Measurements from ENCODE around the gene XRCC4. TPM values are rescaled to one million over a fixed set of nuclear protein-coding genes. Genes with fewer than 3 reads are reported as not detected.

XRCC4 gene
- total RNA-seq, 4 donors from 2014 or later, result 1.8 to 3.5 (median 2.6) TPM

DNA sequence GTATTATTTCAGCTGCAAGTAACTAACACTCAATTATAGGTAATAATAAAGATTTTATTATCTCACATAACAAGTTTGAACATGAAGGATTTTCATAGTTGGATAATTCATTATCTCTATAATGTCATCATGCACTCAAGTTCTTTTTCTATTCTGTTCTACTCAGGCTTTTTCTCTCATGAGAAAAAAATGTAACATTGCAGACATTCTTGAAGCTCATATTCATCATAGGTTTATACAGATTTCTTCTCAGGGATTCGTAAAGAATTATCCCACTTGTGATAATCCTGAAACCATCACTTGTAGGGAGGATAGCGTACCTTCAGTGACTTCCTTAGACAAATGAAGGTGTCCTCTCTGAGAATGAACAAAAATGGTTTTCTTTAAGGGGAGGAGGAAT lies 150.3 kb downstream of the XRCC4 start:
- DNase-seq (no peak), ATAC-seq (no peak)
- H3K36me3 ChIP-seq, result no peaks in the 10 kb centered on the region
- H3K4me1 ChIP-seq, result no peaks in the 10 kb centered on the region
- no peaks in the 10 kb centered on the region for H3K27me3 ChIP-seq
- H3K27ac ChIP-seq, result no peak overlapping the region
- in situ Hi-C loops (cut with MboI; ENCODE audit: low sequenced_read_pairs in 4 of 4), result no loop called here
- H3K9me3 ChIP-seq, result no peaks in the 10 kb centered on the region
- no peak overlapping the region for H3K4me3 ChIP-seq
- TF ChIP-seq, protein P1, sequence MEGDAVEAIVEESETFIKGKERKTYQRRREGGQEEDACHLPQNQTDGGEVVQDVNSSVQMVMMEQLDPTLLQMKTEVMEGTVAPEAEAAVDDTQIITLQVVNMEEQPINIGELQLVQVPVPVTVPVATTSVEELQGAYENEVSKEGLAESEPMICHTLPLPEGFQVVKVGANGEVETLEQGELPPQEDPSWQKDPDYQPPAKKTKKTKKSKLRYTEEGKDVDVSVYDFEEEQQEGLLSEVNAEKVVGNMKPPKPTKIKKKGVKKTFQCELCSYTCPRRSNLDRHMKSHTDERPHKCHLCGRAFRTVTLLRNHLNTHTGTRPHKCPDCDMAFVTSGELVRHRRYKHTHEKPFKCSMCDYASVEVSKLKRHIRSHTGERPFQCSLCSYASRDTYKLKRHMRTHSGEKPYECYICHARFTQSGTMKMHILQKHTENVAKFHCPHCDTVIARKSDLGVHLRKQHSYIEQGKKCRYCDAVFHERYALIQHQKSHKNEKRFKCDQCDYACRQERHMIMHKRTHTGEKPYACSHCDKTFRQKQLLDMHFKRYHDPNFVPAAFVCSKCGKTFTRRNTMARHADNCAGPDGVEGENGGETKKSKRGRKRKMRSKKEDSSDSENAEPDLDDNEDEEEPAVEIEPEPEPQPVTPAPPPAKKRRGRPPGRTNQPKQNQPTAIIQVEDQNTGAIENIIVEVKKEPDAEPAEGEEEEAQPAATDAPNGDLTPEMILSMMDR (IDR thresholded peaks at IDR 0.05 in 4 of 5, conservative IDR thresholded peaks at IDR 0.05 in 1 of 5), result no peak
- intact Hi-C loops (cut with DNase I; ENCODE audit: low total_unique reads), result no loop called here

DNA sequence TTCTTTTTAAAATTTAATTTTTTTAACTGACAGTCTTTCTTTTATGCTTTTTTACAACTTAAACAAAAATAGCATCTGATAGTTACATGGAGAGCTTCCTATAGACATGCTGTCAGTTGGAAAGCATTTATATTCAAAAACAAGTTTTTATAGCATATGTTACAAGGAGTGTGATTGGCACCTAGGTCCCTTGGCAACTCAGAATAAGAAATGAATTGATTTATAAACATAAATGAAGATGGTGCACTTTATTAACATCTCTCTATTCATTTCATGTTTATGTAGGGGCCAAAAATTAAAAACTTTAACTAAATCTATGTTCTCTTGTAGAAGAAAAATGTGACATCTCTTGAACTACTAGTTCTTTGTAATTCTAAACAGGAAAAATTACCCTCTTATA lies 153.2 kb downstream of the XRCC4 start:
- ATAC-seq (no peak), DNase-seq (no peak)
- in situ Hi-C loops (cut with MboI; ENCODE audit: low sequenced_read_pairs in 4 of 4) (no loop called here), intact Hi-C loops (cut with DNase I; ENCODE audit: low total_unique reads) (no loop called here)
- no peak overlapping the region for H3K4me3 ChIP-seq
- TF ChIP-seq, protein P1 (IDR thresholded peaks at IDR 0.05 in 4 of 5, conservative IDR thresholded peaks at IDR 0.05 in 1 of 5), result no peak
- no peak for TF ChIP-seq POLR2A (IDR thresholded peaks at IDR 0.05)
- no peaks in the 10 kb centered on the region for H3K27me3 ChIP-seq
- H3K4me1 ChIP-seq, result no peaks in the 10 kb centered on the region
- H3K27ac ChIP-seq, result no peak overlapping the region
- H3K36me3 ChIP-seq, result no peaks in the 10 kb centered on the region
- no peaks in the 10 kb centered on the region for H3K9me3 ChIP-seq

DNA sequence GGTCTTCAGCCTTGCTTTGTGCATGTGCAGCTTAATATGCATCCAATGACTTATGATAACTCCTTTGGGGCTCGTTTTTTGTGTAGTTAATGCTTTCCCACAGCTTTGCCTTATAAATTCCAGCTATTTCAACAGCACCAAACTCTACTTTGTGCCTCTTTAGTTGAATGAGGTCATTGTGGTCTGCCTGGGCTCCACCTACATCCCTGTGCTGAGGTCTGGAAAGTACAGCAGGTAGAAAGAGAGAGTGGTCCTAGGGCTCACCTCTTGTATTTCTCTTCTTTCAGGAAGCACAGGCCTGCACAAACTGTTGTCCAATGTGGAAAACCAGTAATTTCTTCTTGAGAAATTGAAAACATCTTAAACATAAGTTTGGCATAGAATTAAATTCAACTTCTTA lies 167.2 kb downstream of the XRCC4 start:
- H3K27me3 ChIP-seq, result no peaks in the 10 kb centered on the region
- TF ChIP-seq, protein P1 (IDR thresholded peaks at IDR 0.05 in 4 of 5, conservative IDR thresholded peaks at IDR 0.05 in 1 of 5), result no peak
- no peak for TF ChIP-seq POLR2A (IDR thresholded peaks at IDR 0.05)
- intact Hi-C loops (cut with DNase I; ENCODE audit: low total_unique reads), result no loop called here
- DNase-seq (no peak), ATAC-seq (no peak)
- no peaks in the 10 kb centered on the region for H3K9me3 ChIP-seq
- no peaks in the 10 kb centered on the region for H3K4me1 ChIP-seq
- no peaks in the 10 kb centered on the region for H3K36me3 ChIP-seq
- H3K27ac ChIP-seq, result no peak overlapping the region
- no peak overlapping the region for H3K4me3 ChIP-seq
- in situ Hi-C loops (cut with MboI; ENCODE audit: low sequenced_read_pairs in 4 of 4), result no loop called here

DNA sequence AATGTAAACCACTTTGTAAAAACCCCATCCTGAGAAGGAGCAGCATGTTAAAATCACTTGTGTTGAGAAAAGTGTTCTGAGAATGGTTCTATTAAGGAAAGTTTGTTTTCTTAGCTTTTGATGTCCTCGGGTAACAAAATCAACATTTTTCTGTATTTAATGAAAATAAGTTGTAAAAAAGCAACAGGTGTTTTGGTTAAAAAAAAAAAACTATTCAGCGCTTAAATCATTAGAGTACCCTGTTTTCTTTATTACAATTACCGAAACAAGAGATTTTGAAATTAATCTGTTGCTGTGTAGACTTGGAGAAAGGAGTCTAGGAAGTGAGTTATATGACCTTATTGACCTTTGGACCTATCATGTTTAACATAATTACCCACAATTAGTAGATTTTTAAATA lies 167.7 kb downstream of the XRCC4 start:
- no peak overlapping the region for H3K4me3 ChIP-seq
- intact Hi-C loops (cut with DNase I; ENCODE audit: low total_unique reads), result no loop called here
- ATAC-seq (no peak), DNase-seq (no peak)
- H3K4me1 ChIP-seq, result no peaks in the 10 kb centered on the region
- TF ChIP-seq, protein P1 (IDR thresholded peaks at IDR 0.05 in 4 of 5, conservative IDR thresholded peaks at IDR 0.05 in 1 of 5), result no peak
- no peak for TF ChIP-seq POLR2A (IDR thresholded peaks at IDR 0.05)
- no peaks in the 10 kb centered on the region for H3K27me3 ChIP-seq
- H3K36me3 ChIP-seq, result no peaks in the 10 kb centered on the region
- no peak overlapping the region for H3K27ac ChIP-seq
- H3K9me3 ChIP-seq, result no peaks in the 10 kb centered on the region
- in situ Hi-C loops (cut with MboI; ENCODE audit: low sequenced_read_pairs in 4 of 4), result no loop called here

DNA sequence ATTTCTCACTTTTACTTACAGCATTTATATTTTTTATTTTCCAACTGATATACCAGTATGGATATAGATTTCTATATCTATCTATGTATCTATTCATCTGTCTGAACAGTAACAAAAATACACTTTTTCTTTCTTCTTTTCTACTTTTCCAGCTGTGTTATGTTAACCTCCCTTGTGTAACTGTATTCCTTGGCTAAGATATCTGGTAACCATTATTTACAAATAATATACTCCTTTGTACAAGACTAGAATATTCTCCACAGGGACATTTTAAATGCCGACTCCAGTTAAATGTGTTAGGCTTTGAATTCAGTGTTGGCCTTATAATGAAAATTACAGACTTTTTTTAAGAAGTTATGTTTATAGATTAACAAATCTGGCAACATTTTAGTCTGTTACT lies 168.7 kb downstream of the XRCC4 start:
- H3K4me1 ChIP-seq, result no peaks in the 10 kb centered on the region
- H3K4me3 ChIP-seq, result no peak overlapping the region
- no peak for ATAC-seq
- no peaks in the 10 kb centered on the region for H3K27me3 ChIP-seq
- intact Hi-C loops (cut with DNase I; ENCODE audit: low total_unique reads), result no loop called here
- TF ChIP-seq POLR2A (IDR thresholded peaks at IDR 0.05), result no peak
- TF ChIP-seq, protein P1 (IDR thresholded peaks at IDR 0.05 in 4 of 5, conservative IDR thresholded peaks at IDR 0.05 in 1 of 5), result no peak
- H3K36me3 ChIP-seq, result no peaks in the 10 kb centered on the region
- H3K9me3 ChIP-seq, result no peaks in the 10 kb centered on the region
- H3K27ac ChIP-seq, result no peak overlapping the region
- in situ Hi-C loops (cut with MboI; ENCODE audit: low sequenced_read_pairs in 4 of 4), result no loop called here
- DNase-seq, result no peak

Data from gastrocnemius medialis (tissue), 4 donors.